Measurements from ENCODE around the gene ARSB.

ARSB gene

DNA sequence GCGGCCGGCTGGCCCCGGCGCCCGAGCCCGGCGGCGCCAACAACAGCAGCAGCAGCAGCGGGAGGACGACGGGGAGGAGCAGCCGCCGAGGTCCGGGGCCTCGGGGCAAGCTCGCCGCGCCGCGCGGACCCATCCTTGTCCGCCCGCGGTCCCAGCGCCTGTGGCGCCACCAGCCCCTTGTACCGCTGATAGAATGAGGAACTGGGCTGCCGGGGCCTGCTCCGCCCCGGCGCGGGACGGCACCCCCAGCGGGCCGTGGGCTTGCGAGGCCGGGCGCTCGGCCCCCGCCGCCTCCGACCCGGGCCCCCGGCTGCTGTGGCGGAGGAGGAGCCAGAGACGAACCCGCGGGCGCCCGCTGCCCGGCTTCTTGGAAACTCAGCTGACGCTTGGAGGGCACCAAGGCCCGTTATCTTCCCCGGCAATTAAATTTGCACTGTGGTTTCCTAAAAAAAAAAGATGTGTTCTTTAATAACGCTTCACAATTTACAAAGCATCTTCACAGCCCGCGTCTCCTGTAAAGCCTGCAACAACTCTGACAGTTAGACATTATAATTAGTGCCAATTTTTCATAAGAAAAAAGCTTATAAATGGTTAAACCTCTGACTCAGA lies at the start of gene ARSB:
ARSB (minus strand) TSS at position 195 of the 609 bp plus-strand sequence; CDS start at position 133, 62 bp downstream.
- peak; percentile 3 for DNase-seq (ENCODE audit: low spot score)
- no peak for FAIRE-seq

DNA sequence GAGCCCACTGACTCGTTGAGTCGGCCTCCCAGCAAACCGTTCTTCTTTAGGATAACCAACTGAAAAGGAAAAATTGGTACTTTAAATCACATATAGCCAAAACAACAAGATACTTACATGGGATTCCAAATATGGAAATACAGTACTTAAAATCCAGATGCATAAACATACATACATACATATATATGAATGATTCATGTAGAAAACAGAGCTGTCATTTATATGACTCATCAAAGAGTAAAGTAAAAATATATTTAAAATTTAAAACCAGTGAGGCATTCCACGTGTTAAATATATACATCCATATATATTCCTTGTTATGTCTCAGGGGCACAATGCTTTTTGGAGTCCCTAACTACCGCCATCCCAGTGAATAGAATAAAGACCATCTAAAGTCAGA lies 47.7 kb upstream of the ARSB start:
- FAIRE-seq, result no peak

DNA sequence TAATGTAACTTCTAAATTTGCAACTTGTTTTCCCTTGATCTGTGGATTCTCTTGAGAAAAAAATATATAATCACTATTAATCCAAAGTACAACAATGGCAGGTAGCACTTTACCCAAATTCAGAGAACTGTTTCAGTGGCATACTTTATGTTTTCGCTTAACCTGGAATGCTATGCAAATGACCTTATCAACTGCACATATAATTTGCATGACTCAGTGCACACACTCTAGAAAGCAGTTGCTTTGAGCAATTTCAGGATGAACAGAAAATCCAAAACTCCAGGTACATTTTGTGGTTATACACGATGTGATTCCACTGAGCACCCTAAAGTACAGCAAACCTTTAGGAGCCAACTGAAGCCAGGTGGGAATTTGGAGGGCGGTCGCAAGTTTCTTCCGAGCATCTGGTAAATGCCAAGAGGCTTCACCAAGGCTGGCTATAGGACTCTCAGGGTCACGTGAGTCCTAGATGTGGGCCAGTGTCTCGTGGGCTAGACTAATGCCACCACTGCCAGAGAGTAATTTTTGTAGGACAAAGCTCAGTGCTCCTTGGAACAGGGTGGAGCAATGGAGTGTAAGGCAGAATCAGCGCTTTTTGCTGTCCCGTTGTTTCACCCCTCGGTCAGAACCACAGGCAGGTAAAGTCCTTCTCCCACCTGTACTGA lies 47.1 kb upstream of the ARSB start:
- no peak for FAIRE-seq

More for the DNA sequence above, 47.7 kb upstream of the ARSB start:
- DNase-seq (ENCODE audit: low spot score), result no peak

DNA sequence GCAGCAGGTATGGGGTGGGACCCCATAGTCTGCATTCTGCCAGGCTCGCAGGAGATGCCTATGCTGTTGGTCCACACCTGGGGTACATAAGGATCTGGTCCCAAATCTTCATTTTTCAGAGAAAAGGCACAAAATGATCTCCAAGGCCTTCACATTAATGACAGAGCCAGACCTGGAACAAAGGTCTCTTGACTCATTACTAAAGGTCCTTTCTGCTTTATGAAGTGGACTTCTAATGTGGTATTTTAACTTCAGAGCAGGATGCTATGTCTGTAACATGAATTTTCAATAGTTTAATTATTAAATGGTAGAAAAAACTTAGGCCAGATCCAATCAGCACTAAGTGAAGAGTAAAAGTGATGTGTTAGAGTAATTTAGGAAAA lies 46.4 kb upstream of the ARSB start:
- DNase-seq (ENCODE audit: low spot score) (no peak), FAIRE-seq (peak; percentile 20)

More for the DNA sequence above, 47.1 kb upstream of the ARSB start:
- DNase-seq (ENCODE audit: low spot score), result no peak

DNA sequence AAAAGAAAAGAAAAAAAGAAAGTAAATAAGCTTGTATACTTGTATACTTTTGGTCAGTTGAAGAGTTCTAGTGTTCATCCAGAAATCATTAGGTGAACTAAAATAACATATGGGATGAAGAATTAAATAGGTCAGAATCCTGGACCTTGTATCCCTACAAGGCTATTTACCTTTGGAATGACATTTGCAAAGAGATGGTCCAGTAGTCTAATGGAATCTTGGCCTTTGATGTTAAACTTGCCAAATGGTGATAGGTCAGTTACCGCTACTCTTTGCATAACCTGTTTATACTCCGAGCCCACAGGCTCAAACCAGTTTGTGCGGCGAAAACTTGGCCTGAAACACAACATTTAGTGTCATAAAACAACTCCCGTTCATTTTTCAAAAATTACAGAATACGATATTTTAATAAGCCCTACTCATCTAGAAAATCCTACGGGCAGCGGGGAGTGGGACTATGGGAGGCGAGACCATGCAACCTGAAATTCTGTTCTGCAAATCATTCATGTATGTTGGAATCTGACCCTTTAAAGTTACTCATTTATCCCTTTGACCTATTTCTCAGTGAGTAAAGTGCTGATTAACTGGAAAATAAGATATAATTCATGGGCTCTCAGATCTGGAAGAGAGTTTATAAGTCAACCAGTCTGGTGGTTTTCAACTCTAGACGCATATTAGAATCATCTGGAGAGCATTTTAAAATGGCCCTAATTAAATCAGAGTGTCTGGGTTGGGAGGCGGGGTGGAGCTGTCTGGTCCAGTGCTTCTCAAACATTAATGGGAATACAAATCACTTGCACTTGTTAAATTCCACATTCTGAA lies 45.8 kb upstream of the ARSB start:
- FAIRE-seq (peak; percentile 91), DNase-seq (ENCODE audit: low spot score) (peak; percentile 50)

DNA sequence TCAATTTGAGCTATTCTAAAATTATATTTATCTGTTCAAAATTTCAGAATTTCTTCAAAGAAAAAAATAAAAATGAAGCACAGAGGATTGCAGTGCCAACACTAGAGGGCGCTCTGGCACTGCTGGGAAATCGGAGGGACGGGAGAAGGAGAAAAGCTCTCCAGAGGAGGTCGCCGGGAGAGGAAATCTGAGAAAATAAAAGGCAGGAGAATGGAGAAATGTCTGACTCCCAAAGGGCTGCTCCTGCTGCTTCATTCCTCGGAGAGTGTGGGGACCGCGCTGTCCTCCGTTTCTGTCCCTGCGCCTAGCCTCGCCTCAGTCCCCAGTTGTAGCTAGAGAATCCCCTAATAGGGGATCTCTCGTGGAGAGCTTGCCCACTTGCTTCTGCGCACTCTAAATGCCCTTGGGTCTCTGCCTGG lies 40.0 kb upstream of the ARSB start:
- DNase-seq (ENCODE audit: low spot score) (peak; percentile 11), FAIRE-seq (no peak)

DNA sequence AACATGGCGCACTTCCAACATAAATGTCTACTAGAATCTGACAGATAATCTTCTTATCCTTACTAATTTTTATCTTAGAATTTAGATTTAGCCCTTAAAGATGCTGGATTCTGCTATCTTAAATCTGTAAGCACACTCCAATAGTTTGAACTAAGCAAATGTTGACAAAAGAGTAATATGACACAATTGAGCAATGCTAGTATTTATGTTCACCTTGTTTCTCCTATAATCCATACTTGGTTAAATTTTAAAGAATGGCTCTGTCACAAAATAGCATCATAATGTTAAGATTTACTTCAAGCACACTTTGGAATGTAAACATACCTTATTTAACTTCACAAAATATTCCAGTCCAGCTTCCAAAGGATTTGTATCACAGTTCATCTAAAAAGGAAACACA lies 38.8 kb upstream of the ARSB start:
- no peak for FAIRE-seq
- no peak for DNase-seq (ENCODE audit: low spot score)

DNA sequence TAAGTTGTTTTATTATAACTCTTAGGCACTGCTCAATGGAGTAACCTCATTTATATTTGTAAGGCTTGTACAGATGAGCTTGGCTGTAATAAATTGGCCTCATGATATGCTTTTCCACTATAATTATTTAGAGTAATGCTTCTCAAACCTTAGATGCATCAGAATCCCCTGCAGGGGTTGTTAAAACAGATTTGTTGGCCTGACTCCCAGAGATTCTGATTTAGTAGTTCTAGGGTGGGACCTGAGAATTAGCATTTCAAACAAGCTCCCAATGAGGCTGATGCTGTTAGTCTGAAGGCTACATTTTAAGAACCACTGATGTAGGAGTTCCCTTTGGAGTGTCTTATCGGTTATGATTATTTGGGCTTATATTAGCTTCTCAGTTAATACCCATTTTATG lies 38.2 kb upstream of the ARSB start:
- FAIRE-seq (no peak), DNase-seq (ENCODE audit: low spot score) (no peak)

DNA sequence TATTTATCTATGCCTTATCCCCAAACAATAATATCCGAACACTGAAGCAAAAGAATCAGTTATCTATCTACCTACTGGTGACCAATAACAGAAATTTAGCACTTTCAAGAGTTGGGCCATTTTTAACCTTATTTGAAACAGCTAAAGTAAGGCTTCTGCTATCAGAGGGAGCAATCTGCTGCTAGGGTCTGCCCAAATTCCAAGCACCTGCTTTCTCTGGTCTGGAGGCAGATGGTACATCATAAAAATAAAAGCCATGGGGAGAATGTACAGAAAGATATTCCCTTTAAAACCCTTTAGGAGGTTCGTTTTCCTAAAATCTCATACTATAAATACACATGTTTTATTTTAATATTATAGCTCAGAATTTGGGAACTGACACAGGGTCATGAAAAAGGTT lies 37.7 kb upstream of the ARSB start:
- FAIRE-seq (no peak), DNase-seq (ENCODE audit: low spot score) (no peak)

DNA sequence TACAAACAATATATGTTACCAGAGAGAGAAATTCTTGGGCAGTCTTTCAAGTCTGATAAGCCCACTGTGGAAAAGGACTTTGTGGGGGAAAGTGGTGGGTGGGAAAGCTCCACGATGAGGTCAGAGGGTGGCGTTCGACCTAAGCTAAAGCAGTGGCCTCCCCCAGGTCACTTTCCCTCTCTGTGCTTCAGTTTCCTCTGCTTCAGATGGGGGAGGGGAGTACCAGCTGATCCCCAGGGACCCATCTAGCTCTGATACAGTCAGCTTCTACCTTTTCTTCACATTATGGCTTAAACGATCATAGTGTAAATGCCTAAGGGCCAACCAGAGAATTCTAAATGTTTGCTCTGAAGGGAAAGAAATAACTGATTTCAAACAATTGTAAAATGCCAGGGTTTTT lies 36.6 kb upstream of the ARSB start:
- DNase-seq (ENCODE audit: low spot score), result no peak
- FAIRE-seq, result no peak

DNA sequence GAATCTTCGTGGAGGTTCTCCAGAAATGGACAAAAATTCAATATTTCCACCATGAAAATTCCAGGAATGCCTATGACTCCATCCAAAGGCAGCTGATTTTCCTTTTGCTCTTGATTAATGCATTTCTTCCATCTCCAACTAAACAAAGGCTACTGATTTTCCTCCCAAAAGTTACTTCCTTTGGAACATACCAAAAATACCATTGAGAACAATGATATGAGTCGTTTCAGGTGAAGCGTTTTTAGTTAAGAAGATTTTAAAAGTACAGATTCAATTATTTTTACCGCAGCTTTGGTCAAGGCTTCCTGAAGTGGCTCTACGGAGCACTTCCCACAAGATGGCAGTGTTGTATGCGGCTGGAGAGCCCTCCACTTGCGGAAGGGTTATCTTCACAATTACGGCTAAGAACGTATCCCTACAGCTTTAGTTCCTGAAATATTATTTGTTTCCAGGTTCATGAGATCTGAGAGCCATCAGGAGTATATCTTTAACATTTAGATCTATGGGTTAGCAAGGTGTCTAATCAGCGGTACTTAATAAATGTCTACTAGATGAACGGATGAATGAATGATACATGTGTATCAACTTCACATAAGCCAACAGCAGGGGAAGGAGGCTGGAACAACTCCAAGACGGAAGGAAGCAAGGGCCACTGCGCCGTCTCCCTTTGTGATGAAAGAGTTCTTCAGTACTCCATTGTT lies 35.9 kb upstream of the ARSB start:
- FAIRE-seq, result no peak
- peak; percentile 5 for DNase-seq (ENCODE audit: low spot score)

DNA sequence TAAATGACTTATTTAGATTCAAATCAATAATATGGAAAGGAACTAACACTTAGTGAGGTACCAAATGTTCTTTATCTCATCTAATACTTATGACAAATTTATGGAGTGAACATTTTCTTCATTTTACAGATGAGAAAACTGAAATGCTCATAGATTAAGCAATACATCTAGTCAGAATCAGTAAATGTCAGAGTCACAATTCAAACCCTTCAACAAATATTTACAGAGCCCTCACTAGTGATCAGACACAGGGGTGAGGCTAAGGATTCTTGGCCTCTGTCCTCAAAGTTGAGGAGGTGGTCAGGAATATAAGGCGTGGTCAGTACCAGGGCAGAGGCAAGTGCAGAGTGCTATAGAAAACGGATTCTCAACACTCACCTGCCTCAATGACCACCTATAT lies 29.5 kb upstream of the ARSB start:
- DNase-seq (ENCODE audit: low spot score) (no peak), FAIRE-seq (no peak)

DNA sequence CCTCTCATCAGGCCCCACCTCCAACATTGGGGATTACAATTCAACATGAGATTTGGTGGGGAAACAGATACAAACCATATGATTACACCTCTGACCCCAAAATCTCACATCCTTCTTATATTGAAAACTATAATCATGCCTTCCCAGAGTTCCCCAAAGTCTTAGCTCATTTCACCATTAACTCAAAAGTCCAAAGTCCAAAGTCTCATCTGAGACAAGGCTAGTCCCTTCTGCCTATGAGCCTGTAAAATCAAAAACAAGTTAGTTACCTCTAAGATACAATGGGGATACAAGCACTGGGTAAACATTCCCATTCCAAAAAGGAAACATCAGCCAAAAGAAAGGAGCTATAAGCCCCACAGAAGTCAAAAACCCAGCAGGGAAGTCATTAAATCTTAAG lies 26.8 kb upstream of the ARSB start:
- DNase-seq (ENCODE audit: low spot score), result no peak
- FAIRE-seq, result no peak

DNA sequence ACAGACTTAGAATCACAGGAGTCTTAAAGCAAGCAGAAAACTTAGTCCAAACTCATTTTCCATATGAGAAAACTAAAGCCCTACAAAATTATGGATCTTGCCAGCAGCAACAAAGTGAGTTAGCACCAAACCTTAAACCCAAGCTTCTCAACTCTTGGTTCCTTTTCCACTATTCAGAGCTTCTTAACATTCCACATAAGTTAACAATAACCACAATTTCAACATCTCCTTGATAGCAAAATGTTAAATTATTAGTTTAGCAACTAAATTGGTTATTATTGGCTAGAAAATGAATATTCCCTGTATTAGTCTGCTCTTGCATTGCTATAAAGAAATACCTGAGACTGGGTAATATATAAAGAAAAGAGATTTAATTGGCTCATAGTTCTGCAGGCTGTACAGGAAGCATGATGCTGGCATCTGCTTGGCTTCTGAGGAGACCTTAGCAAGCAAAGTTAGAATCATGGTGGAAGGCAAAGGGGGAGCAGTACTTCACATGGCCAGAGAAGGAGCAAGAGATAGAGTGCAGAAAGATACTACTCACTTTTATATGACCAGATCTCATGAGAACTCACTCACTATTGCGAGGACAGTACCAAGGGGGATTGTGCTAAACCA lies 26.2 kb upstream of the ARSB start:
- FAIRE-seq (no peak), DNase-seq (ENCODE audit: low spot score) (no peak)

DNA sequence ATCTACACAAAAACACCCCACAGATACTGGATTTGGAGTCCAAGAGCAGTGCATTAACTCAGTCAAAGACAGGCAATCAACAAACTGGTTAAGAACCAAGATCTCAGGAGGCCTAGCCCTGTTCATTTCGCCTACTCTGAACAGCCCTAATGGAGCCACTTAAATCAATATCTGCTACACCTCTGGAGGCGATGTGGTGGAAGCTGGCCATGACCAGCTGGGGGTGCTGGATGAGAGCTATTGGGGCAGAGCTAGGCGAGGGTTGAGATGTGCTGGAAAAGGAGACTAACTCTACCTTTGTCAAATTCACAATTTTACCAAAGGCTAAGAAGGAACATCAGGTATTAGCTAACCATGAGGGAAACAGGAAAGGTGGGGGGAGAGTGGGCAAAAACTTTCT lies 23.3 kb upstream of the ARSB start:
- no peak for FAIRE-seq
- no peak for DNase-seq (ENCODE audit: low spot score)

DNA sequence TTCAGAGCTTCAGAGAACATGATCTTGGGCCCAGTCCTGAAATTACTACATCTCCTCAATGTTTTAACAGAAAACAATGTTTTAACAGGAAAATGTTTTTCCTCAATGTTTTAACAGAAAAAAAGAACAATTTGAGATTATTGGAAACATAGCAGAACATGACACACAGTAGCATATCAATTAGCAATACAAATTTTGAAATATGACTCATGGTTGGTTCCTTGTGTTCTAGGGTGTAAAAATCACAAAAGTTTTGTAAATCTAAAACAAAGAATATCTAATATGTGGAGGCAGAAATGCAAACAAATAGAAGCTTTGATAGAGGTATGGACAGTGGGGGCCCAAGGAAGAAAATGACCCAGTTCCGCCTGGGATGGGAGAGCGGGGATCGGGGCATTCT lies 22.8 kb upstream of the ARSB start:
- FAIRE-seq, result no peak

DNA sequence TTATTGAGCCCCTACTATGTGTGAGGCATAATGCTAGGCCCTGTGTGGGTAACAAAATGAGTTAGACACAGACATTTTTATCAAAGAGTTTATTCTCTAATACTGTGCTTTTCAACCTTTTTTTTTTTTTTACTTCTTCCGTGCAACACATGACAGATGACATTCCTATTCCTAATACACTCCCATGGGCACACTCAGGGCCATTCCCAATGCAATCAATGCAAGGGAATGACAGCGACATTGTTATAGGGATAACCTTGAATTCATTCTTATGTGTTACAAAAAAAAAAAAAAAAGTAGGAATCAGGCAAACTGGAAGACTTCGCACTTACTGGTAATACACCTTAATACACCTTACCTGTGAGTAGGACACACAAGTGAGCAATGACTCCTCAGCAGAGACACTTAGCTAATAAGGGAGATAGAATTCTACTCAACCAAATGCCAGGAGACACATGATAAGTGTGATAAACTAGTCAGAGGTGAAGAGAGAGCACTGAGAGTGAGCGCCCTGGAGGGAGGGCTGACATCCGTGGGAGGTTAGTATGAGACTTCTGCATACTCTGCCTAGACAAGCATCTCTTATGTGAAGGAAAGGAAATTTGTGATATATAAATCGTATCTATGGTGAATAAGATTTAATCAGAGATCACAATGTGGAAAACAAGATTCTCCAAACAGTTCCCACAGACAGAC lies 21.0 kb upstream of the ARSB start:
- DNase-seq (ENCODE audit: low spot score) (no peak), FAIRE-seq (no peak)

More for the DNA sequence above, 22.8 kb upstream of the ARSB start:
- DNase-seq (ENCODE audit: low spot score), result no peak

DNA sequence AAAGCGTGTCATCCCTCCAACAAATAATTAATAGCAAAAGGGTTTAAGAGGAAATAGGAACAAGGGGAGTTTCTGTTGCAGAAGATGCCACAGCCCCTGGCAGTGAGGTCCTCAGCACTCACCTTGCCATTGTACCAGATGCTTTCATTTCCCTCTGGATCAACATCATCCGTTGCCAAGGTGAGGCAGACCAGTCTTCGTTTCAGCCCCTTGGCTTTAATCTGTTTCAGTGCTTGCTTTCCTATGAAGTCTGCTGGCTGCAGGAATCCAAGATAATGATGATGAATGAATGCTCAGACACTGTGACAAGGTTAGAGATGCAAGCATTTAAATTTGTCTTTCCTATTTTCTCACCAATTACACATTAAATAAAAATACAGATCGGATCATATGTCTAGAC lies 20.0 kb upstream of the ARSB start:
- no peak for FAIRE-seq
- DNase-seq (ENCODE audit: low spot score), result no peak

DNA sequence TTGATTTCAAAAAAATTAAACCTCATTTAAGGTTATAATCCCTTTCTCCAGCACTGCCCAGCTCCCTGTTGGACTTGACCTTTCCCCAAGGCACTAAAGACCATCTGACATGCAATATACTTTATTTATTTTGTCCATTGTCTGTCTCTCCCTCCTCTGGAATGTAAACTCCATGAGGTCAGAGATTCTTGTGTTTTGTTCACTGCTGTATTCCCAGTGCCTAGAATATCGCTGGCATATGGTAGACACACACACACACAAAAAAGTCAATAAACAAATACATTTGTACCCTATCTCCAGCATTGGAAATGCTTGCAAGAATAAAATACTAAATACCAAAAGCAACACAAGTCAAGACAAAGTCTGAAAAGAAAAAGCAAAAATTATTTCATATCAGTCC lies 17.3 kb upstream of the ARSB start:
- no peak for DNase-seq (ENCODE audit: low spot score)
- FAIRE-seq, result no peak

DNA sequence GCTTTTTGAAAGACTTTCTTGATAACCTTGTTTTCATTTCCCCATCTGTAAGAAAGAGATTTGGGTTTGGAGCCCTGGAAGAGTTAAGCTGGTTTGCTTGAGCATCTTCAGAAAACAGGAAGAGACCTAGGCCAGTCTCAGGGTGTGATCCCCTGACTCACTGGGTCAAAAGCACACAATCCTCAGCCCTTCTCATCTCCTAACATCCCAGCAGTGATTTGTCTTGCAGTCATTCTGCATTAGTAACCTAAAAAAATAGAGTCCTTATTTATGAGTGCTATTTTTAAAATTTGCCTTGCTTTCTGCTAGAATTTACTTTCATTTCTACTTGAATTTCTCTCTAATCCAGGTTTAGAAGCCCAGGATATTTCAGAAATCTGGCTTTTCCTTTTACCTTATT lies 16.4 kb upstream of the ARSB start:
- FAIRE-seq (no peak), DNase-seq (ENCODE audit: low spot score) (no peak)

DNA sequence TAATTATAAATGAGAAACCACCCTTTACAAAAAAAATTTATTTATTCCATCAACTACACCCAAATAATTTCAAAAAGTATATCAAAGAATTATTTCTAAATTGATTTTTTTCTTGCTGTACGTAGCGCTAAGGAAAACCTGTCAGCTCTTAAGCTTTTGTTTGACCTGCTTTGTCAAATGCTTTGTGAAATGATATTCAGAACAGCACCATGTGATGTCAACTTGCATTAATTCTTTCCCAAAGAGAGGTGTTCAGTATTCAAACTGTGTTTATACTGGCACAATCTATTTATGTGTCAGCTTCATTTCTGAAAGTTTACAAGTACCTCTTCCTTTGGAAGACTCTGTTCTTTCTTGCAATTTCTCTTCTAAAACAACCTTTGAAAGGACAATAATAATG lies 12.0 kb upstream of the ARSB start:
- FAIRE-seq, result no peak
- DNase-seq (ENCODE audit: low spot score), result no peak

Measured in RCC 7860 (cell line).